A673 (cell line): ENCODE data around the gene BARX2. TPM values are rescaled to one million over a fixed set of nuclear protein-coding genes. Genes with fewer than 3 reads are reported as not detected.
A peak's percentile ranks its signal among the peaks of the same experiment; 100 is the strongest.

Experiments used
- BruUV-seq: library from RNA; stranded (reverse); fragments of 400-500 nt; replicated peaks from 2 replicates; lab custom pipeline; 2021; lab: Mats Ljungman, UMichigan
- CTCF ChIA-PET: fragments of 300-600 bp; sonication (Branson Sonifier 250); formaldehyde crosslinking; loops from one replicate; lab custom pipeline; 2022; ENCODE audit warnings: antibody characterized with exemption; lab: Charles Lee
- POLR2A ChIA-PET: fragments of 300-600 bp; sonication (Branson Sonifier 250); formaldehyde crosslinking; loops from one replicate; lab custom pipeline; 2022; ENCODE audit warnings: antibody characterized with exemption; ENCODE audit not compliant: low non-redundant PET; lab: Charles Lee
- DNase-seq: peaks from one replicate; pipeline ENCODE4 v3.0.0-alpha.2; 2015; ENCODE audit warnings: low spot score
- H3K27ac ChIP-seq: fragments of 200-600 bp; sonication (generic); 2 replicates; pipeline ENCODE4 v1.5.1; 2016; ENCODE audit warnings: mixed run types, low read depth, mild to moderate bottlenecking, mixed read lengths, antibody characterized with exemption, low read length; ENCODE audit not compliant: poor library complexity, severe bottlenecking
- H3K27me3 ChIP-seq: fragments of 200-600 bp; sonication (generic); replicated peaks from 2 replicates; pipeline ENCODE4 v1.6.1; 2017; ENCODE audit warnings: mixed run types, low read depth, mild to moderate bottlenecking, mixed read lengths, antibody characterized with exemption, low read length; ENCODE audit not compliant: insufficient read depth, poor library complexity
- H3K36me3 ChIP-seq: fragments of 200-600 bp; sonication (generic); 2 replicates; pipeline ENCODE4 v1.6.1; 2016; ENCODE audit warnings: mixed run types, mild to moderate bottlenecking, mixed read lengths, antibody characterized with exemption, low read length; ENCODE audit not compliant: insufficient read depth, poor library complexity, severe bottlenecking
- H3K4me1 ChIP-seq: fragments of 200-600 bp; sonication (generic); 2 replicates; pipeline ENCODE4 v1.6.1; 2017; ENCODE audit warnings: mixed run types, mild to moderate bottlenecking, mixed read lengths, antibody characterized with exemption, low read length; ENCODE audit not compliant: insufficient read depth, poor library complexity, severe bottlenecking
- H3K4me3 ChIP-seq: fragments of 200-600 bp; sonication (generic); 2 replicates; pipeline ENCODE4 v1.5.1; 2016; ENCODE audit warnings: low read depth, mixed run types, mild to moderate bottlenecking, mixed read lengths, low read length; ENCODE audit not compliant: poor library complexity, severe bottlenecking
- H3K9me3 ChIP-seq: fragments of 200-600 bp; sonication (generic); 2 replicates; pipeline ENCODE4 v1.6.1; 2016; ENCODE audit warnings: mixed run types, low read depth, mild to moderate bottlenecking, mixed read lengths, antibody characterized with exemption, low read length; ENCODE audit not compliant: poor library complexity, severe bottlenecking
- EZH2 ChIP-seq: fragments of 200-600 bp; sonication (generic); IDR thresholded peaks from 2 replicates; pipeline ENCODE4 v1.6.1; 2017; ENCODE audit warnings: borderline replicate concordance, low read depth, mild to moderate bottlenecking, mixed read lengths, antibody characterized with exemption, low read length; ENCODE audit not compliant: poor library complexity, severe bottlenecking
- intact Hi-C: fragments of 100-400 bp; cut with micrococcal nuclease; formaldehyde crosslinking; loops from one replicate; pipeline ENCODE4 v1.10.0; 2022; ENCODE audit not compliant: unreplicated experiment
- total RNA-seq: library from RNA; stranded (reverse); gene quantifications from 2 replicates; pipeline ENCODE4 v1.2.3, GENCODE V29; 2021
- TF ChIP-seq, protein P1 (sequence below): fragments of 300-800, 200-600 bp; sonication (generic); conservative IDR thresholded peaks from 2 replicates; pipeline ENCODE4 v1.5.1; 2017; ENCODE audit warnings: low read depth, mild to moderate bottlenecking, antibody characterized with exemption, low read length, moderate library complexity, mixed read lengths

The BARX2 gene
- total RNA-seq, 1 experiment from 2014 or later, result 36.4 TPM

DNA sequence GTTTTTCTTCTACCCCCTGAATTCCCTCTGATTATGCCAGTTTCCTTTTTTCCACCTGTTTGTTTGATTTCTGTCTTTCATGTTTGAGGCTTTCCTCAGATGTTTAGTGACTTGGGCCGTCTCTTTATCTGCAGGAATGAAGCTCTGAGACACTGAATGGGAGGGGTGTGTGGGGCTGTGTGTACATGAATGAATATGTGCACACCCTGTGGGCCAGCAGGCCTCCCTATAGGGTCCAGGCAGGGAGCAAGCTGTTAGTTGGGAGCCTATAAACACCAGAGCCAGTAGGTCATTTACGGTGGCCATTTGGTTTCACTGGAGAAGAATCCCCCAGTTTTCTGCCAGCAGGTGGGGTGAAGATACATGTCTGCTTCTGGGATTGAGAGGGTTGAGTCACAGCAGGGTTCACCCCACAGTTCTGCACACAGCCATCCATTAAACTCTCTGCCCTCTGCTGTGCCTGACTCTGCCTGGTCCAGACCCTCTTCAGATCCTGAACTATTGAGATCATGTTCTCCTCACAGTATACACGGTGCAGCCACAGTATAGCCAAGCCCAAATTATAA is 34.8 kb downstream of the BARX2 start:
- H3K36me3 ChIP-seq, result no peaks in the 10 kb centered on the region
- no peak overlapping the region for H3K4me3 ChIP-seq
- H3K4me1 ChIP-seq, result peaks cover 17% of the 10 kb centered on the region
- CTCF ChIA-PET, result no interaction called here
- POLR2A ChIA-PET, result no interaction called here
- no peak for DNase-seq
- H3K27me3 ChIP-seq, result no peaks in the 10 kb centered on the region
- H3K9me3 ChIP-seq, result no peaks in the 10 kb centered on the region
- H3K27ac ChIP-seq, result no peak overlapping the region
- intact Hi-C loops, result loop anchor here (2.0 kb wide), 1 partner anchor 14 kb away; no protein-coding TSS in a partner anchor
- BruUV-seq, result no TSS peak
- TF ChIP-seq, protein P1, sequence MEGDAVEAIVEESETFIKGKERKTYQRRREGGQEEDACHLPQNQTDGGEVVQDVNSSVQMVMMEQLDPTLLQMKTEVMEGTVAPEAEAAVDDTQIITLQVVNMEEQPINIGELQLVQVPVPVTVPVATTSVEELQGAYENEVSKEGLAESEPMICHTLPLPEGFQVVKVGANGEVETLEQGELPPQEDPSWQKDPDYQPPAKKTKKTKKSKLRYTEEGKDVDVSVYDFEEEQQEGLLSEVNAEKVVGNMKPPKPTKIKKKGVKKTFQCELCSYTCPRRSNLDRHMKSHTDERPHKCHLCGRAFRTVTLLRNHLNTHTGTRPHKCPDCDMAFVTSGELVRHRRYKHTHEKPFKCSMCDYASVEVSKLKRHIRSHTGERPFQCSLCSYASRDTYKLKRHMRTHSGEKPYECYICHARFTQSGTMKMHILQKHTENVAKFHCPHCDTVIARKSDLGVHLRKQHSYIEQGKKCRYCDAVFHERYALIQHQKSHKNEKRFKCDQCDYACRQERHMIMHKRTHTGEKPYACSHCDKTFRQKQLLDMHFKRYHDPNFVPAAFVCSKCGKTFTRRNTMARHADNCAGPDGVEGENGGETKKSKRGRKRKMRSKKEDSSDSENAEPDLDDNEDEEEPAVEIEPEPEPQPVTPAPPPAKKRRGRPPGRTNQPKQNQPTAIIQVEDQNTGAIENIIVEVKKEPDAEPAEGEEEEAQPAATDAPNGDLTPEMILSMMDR, result peak; percentile 25; the same call in 1 of the 2 replicates
- TF ChIP-seq EZH2, result no peak

DNA sequence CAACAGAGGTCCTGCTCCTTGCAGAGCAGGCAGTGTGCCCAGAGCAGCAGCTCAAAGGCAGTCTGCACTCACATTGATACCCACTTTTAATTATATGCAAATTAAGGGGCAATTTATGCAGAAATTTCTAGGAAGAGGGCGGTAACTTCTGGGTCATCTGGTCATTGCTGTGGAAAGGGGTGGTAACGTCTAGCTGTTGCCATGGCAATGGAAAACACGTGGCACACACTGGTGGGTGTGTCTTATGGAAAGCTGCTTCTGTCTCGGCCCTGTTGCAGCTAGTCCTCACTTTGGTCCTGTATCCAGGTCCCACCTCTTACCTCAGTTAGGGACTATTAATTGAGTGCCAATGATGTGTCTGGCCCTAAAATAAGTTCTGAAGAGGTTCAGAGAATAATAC is 36.8 kb downstream of the BARX2 start:
- DNase-seq, result peak; percentile 56
- Histone ChIP-seq H3K27ac (no peak overlapping the region), H3K27me3 (no peaks in the 10 kb centered on the region), H3K4me3 (no peak overlapping the region), H3K9me3 (no peaks in the 10 kb centered on the region), H3K4me1 (peaks cover 17% of the 10 kb centered on the region), H3K36me3 (no peaks in the 10 kb centered on the region)
- no peak for TF ChIP-seq EZH2
- TF ChIP-seq, protein P1, result no peak
- ChIA-PET CTCF (no interaction called here), POLR2A (no interaction called here)
- intact Hi-C loops, result no loop called here
- BruUV-seq, result no TSS peak

DNA sequence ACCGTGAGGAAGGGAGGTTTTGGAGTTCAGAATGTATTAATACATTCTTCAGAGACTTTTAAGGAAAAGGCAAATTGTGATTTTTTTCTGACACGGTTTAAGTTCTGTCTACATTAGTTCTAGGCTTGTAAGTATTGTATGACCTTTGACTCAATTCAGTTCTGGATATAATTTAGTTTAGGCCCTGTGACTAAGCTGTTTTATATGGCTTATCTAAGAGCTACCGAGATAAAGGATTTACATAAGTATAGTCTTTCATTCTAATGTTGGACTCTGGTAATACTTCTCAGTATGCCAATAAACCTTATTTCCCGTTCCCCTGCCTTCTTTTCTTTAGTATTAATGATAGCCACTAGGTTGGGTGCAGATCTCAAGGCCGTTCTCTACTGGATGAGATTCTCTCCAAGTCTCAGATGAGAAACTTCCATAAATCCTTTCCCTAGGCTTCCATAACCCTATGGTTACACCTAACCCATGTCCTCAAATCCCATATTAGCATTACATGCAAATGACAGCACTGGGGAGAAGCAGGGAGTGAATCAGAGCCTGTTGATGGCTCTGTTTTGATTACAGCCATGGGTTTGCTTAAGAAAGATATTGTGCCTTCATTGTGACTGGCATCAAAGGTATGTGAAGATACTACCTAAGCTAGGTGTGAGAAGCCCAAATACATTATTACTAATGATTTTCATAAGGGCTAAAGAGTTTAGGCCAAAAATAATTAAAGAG is 38.7 kb downstream of the BARX2 start:
- DNase-seq, result no peak
- intact Hi-C loops, result no loop called here
- CTCF ChIA-PET, result no interaction called here
- Histone ChIP-seq H3K27me3 (no peaks in the 10 kb centered on the region), H3K36me3 (no peaks in the 10 kb centered on the region), H3K4me3 (no peak overlapping the region), H3K27ac (peak overlapping the region; percentile 4), H3K4me1 (peaks cover 21% of the 10 kb centered on the region), H3K9me3 (no peaks in the 10 kb centered on the region)
- no TSS peak for BruUV-seq
- POLR2A ChIA-PET, result no interaction called here
- TF ChIP-seq, protein P1, result no peak
- TF ChIP-seq EZH2, result no peak
